22Rv1 (cell line): ENCODE measurements around the gene AFF4.
A peak's percentile ranks its signal among the peaks of the same experiment; 100 is the strongest.
"Not testable (repeated sequence)": the region's sequence is repeated elsewhere in the genome, so short reads cannot be mapped to it uniquely, and the experiment has no call there.

ENCODE experiments used
- H3K27ac ChIP-seq: fragments of 450-650 bp; 2 replicates; pipeline ENCODE4 v1.5.1; 2017
- CTCF ChIP-seq: fragments of 450-650 bp; IDR thresholded peaks from 2 replicates; pipeline ENCODE4 v1.5.1; 2017; ENCODE audit warnings: mild to moderate bottlenecking
- ZFX ChIP-seq: fragments of 450-650 bp; IDR thresholded peaks from 2 replicates; pipeline ENCODE4 v1.6.1; 2017; ENCODE audit warnings: antibody characterized with exemption, borderline replicate concordance

The AFF4 gene

GRCh38 chr5:132962429-132963021, 909 bp downstream of the AFF4 start:
- H3K27ac ChIP-seq = peak overlapping the region; percentile 89
- no peak for TF ChIP-seq CTCF
- TF ChIP-seq ZFX = no peak

- TF ChIP-seq ZFX (no peak), CTCF (no peak)
- peak overlapping the region; percentile 89 for H3K27ac ChIP-seq
These were observed 1.5 kb downstream of the AFF4 start for GRCh38 chr5:132961887-132962286.

- peak overlapping the region; percentile 89; the same call in 1 of the 2 replicates for H3K27ac ChIP-seq
These were observed 2.2 kb downstream of the AFF4 start for GRCh38 chr5:132961123-132961815.

GRCh38 chr5:132956166-132956799, 7.2 kb downstream of the AFF4 start:
- H3K27ac ChIP-seq = not testable (repeated sequence)

- TF ChIP-seq ZFX (no peak), CTCF (no peak)
- H3K27ac ChIP-seq = no peak overlapping the region
These were observed 9.7 kb downstream of the AFF4 start for GRCh38 chr5:132953710-132954109.

GRCh38 chr5:132952829-132953228, 10.6 kb downstream of the AFF4 start:
- no peak for TF ChIP-seq ZFX
- TF ChIP-seq CTCF = no peak
- H3K27ac ChIP-seq = no peak overlapping the region

GRCh38 chr5:132951897-132952296, 11.5 kb downstream of the AFF4 start:
- H3K27ac ChIP-seq = no peak overlapping the region
- TF ChIP-seq CTCF = no peak
- no peak for TF ChIP-seq ZFX

GRCh38 chr5:132949136-132949535, 14.3 kb downstream of the AFF4 start:
- TF ChIP-seq ZFX (no peak), CTCF (no peak)
- H3K27ac ChIP-seq = no peak overlapping the region
